Karpas-422 (cell line): Measurements from ENCODE around the gene WSB1. TPM values are rescaled to one million over a fixed set of nuclear protein-coding genes. Genes with fewer than 3 reads are reported as not detected.

Source experiments
- DNase-seq: peaks from one replicate; pipeline ENCODE4 v3.0.0-alpha.2; 2015
- H2AFZ ChIP-seq: fragments of 200-600 bp; sonication (generic); 2 replicates; pipeline ENCODE4 v1.6.1; 2014; ENCODE audit warnings: antibody characterized with exemption, low read length, mixed read lengths
- H3K27ac ChIP-seq: fragments of 200-600 bp; sonication (generic); 2 replicates; pipeline ENCODE4 v1.5.1; 2014; ENCODE audit warnings: mild to moderate bottlenecking, low read length, moderate library complexity
- H3K27me3 ChIP-seq: fragments of 200-600 bp; sonication (generic); 2 replicates; pipeline ENCODE4 v1.6.1; 2014; ENCODE audit warnings: low read length, mixed read lengths
- H3K36me3 ChIP-seq: fragments of 200-600 bp; sonication (generic); 2 replicates; pipeline ENCODE4 v1.6.1; 2014; ENCODE audit warnings: low read length, mixed read lengths; ENCODE audit not compliant: insufficient read depth
- H3K4me1 ChIP-seq: fragments of 200-600 bp; sonication (generic); 2 replicates; pipeline ENCODE4 v1.6.1; 2014; ENCODE audit warnings: mild to moderate bottlenecking, low read length, mixed read lengths
- H3K4me2 ChIP-seq: fragments of 200-600 bp; sonication (generic); 2 replicates; pipeline ENCODE4 v1.6.1; 2014; ENCODE audit warnings: low read length, low read depth, mild to moderate bottlenecking; ENCODE audit not compliant: poor library complexity, severe bottlenecking
- H3K4me3 ChIP-seq: fragments of 200-600 bp; sonication (generic); 2 replicates; pipeline ENCODE4 v1.5.1; 2014; ENCODE audit warnings: mild to moderate bottlenecking, antibody characterized with exemption, low read length, mixed read lengths
- H3K79me2 ChIP-seq: fragments of 200-600 bp; sonication (generic); 2 replicates; pipeline ENCODE4 v1.6.1; 2014; ENCODE audit warnings: mild to moderate bottlenecking, low read length, mixed read lengths
- H3K9ac ChIP-seq: fragments of 200-600 bp; sonication (generic); 2 replicates; pipeline ENCODE4 v1.6.0; 2014; ENCODE audit warnings: low read length
- H3K9me2 ChIP-seq: fragments of 200-600 bp; sonication (generic), shearing (Covaris generic); replicated peaks from 2 replicates; pipeline ENCODE4 v1.6.0; 2014; ENCODE audit warnings: mild to moderate bottlenecking, low read length, moderate library complexity; ENCODE audit not compliant: insufficient read depth
- H3K9me3 ChIP-seq: fragments of 300-700, 200-600 bp; sonication (generic); 2 replicates; pipeline ENCODE4 v1.6.1; 2014; ENCODE audit warnings: low read length, mixed read lengths
- H4K20me1 ChIP-seq: fragments of 200-600 bp; sonication (generic); 2 replicates; pipeline ENCODE4 v1.6.1; 2014; ENCODE audit warnings: mild to moderate bottlenecking, antibody characterized with exemption, low read length, low read depth; ENCODE audit not compliant: insufficient read depth
- total RNA-seq: library from RNA; depleted of rRNA; stranded (reverse); fragments of >200 nt; shearing (Covaris generic); gene quantifications from 2 replicates; pipeline ENCODE4 v1.2.3, GENCODE V29; 2014; ENCODE audit warnings: low replicate concordance

The WSB1 gene
- total RNA-seq, 1 experiment from 2014 or later = 128 TPM

GRCh38 chr17:27283060-27283459, 10.9 kb upstream of the WSB1 start:
- no peaks in the 10 kb centered on the region for H3K9me2 ChIP-seq
- no peak overlapping the region; the same call in 1 of the 2 replicates for H3K9ac ChIP-seq
- H2AFZ ChIP-seq = no peak overlapping the region
- peak overlapping the region; percentile 57 for H3K4me2 ChIP-seq
- no peaks in the 10 kb centered on the region for H3K36me3 ChIP-seq
- H3K4me1 ChIP-seq = peaks cover 29% of the 10 kb centered on the region
- no peaks in the 10 kb centered on the region for H3K79me2 ChIP-seq
- H3K9me3 ChIP-seq = no peaks in the 10 kb centered on the region
- peak overlapping the region; percentile 68 for H3K27ac ChIP-seq
- DNase-seq = peak; percentile 79
- H3K27me3 ChIP-seq = no peaks in the 10 kb centered on the region
- H3K4me3 ChIP-seq = 0 out of 2 replicates have a peak overlapping the region, but pooled peaks have one; percentile 9
- no peaks in the 10 kb centered on the region for H4K20me1 ChIP-seq

GRCh38 chr17:27283751-27284150, 10.2 kb upstream of the WSB1 start:
- Histone ChIP-seq H3K27me3 (no peaks in the 10 kb centered on the region), H4K20me1 (no peaks in the 10 kb centered on the region), H3K27ac (no peak overlapping the region), H3K9ac (no peak overlapping the region), H3K9me2 (no peaks in the 10 kb centered on the region), H3K4me3 (no peak overlapping the region), H3K4me1 (peaks cover 29% of the 10 kb centered on the region), H3K4me2 (peak overlapping the region; percentile 57), H3K9me3 (no peaks in the 10 kb centered on the region), H3K36me3 (no peaks in the 10 kb centered on the region), H3K79me2 (no peaks in the 10 kb centered on the region), H2AFZ (no peak overlapping the region)
- DNase-seq = no peak

GRCh38 chr17:27284811-27285415, 9.0 kb upstream of the WSB1 start:
- Histone ChIP-seq H3K27me3 (no peaks in the 10 kb centered on the region), H4K20me1 (no peaks in the 10 kb centered on the region), H3K36me3 (no peaks in the 10 kb centered on the region), H3K27ac (no peak overlapping the region), H3K9me3 (no peaks in the 10 kb centered on the region), H3K9me2 (no peaks in the 10 kb centered on the region), H2AFZ (no peak overlapping the region), H3K4me1 (peaks cover 29% of the 10 kb centered on the region), H3K9ac (no peak overlapping the region), H3K4me3 (no peak overlapping the region), H3K4me2 (no peak overlapping the region), H3K79me2 (no peaks in the 10 kb centered on the region)
- no peak for DNase-seq

GRCh38 chr17:27285516-27285915, 8.4 kb upstream of the WSB1 start:
- Histone ChIP-seq H3K9ac (no peak overlapping the region), H3K79me2 (no peaks in the 10 kb centered on the region), H3K27me3 (no peaks in the 10 kb centered on the region), H3K4me1 (peaks cover 29% of the 10 kb centered on the region), H3K4me3 (no peak overlapping the region), H3K4me2 (no peak overlapping the region), H3K27ac (no peak overlapping the region), H3K9me2 (no peaks in the 10 kb centered on the region), H3K36me3 (no peaks in the 10 kb centered on the region), H3K9me3 (no peaks in the 10 kb centered on the region), H4K20me1 (no peaks in the 10 kb centered on the region), H2AFZ (no peak overlapping the region)
- no peak for DNase-seq

- Histone ChIP-seq H3K9ac (no peak overlapping the region), H3K9me3 (no peaks in the 10 kb centered on the region), H3K27ac (no peak overlapping the region), H2AFZ (no peak overlapping the region), H3K79me2 (no peaks in the 10 kb centered on the region), H3K4me1 (peaks cover 8% of the 10 kb centered on the region), H3K9me2 (no peaks in the 10 kb centered on the region), H3K27me3 (no peaks in the 10 kb centered on the region), H3K36me3 (no peaks in the 10 kb centered on the region), H3K4me3 (no peak overlapping the region), H3K4me2 (no peak overlapping the region), H4K20me1 (no peaks in the 10 kb centered on the region)
- no peak for DNase-seq
Measured at GRCh38 chr17:27288183-27288582, 5.7 kb upstream of the WSB1 start.

GRCh38 chr17:27289856-27290255, 4.1 kb upstream of the WSB1 start:
- Histone ChIP-seq H3K4me1 (peaks cover 7% of the 10 kb centered on the region), H3K9ac (no peak overlapping the region), H3K79me2 (peaks cover 8% of the 10 kb centered on the region), H3K9me3 (no peaks in the 10 kb centered on the region), H3K9me2 (no peaks in the 10 kb centered on the region), H2AFZ (no peak overlapping the region), H3K4me3 (no peak overlapping the region), H3K27ac (no peak overlapping the region), H3K36me3 (no peaks in the 10 kb centered on the region), H3K27me3 (no peaks in the 10 kb centered on the region), H4K20me1 (no peaks in the 10 kb centered on the region), H3K4me2 (no peak overlapping the region)
- no peak for DNase-seq

GRCh38 chr17:27290916-27291598, 2.9 kb upstream of the WSB1 start:
- H3K79me2 ChIP-seq = peaks cover 20% of the 10 kb centered on the region
- H3K4me1 ChIP-seq = peaks cover 15% of the 10 kb centered on the region
- no peak overlapping the region for H2AFZ ChIP-seq
- no peak overlapping the region for H3K4me2 ChIP-seq
- H3K27me3 ChIP-seq = no peaks in the 10 kb centered on the region
- no peaks in the 10 kb centered on the region for H3K9me3 ChIP-seq
- no peaks in the 10 kb centered on the region; the same call in 1 of the 2 replicates for H4K20me1 ChIP-seq
- H3K4me3 ChIP-seq = no peak overlapping the region
- H3K27ac ChIP-seq = no peak overlapping the region
- H3K36me3 ChIP-seq = no peaks in the 10 kb centered on the region
- no peak for DNase-seq
- no peak overlapping the region for H3K9ac ChIP-seq
- H3K9me2 ChIP-seq = no peaks in the 10 kb centered on the region

- no peak overlapping the region for H3K27ac ChIP-seq
- H3K9ac ChIP-seq = peak overlapping the region; percentile 78
- no peak for DNase-seq
- H3K36me3 ChIP-seq = no peaks in the 10 kb centered on the region
- H3K4me1 ChIP-seq = peaks cover 30% of the 10 kb centered on the region
- H3K4me3 ChIP-seq = peak overlapping the region; percentile 85
- H3K4me2 ChIP-seq = peak overlapping the region; percentile 83
- no peaks in the 10 kb centered on the region for H3K27me3 ChIP-seq
- no peaks in the 10 kb centered on the region; the same call in 1 of the 2 replicates for H4K20me1 ChIP-seq
- H3K9me3 ChIP-seq = no peaks in the 10 kb centered on the region
- no peaks in the 10 kb centered on the region for H3K9me2 ChIP-seq
- H2AFZ ChIP-seq = peak overlapping the region; percentile 16
- peaks cover 43% of the 10 kb centered on the region for H3K79me2 ChIP-seq
Measured at GRCh38 chr17:27293359-27293897, 486 bp upstream of the WSB1 start.
